HG02885 (cell line): Measurements from ENCODE around the gene ZFHX3.

Source experiments
- ATAC-seq: cut with Tn5 transposase; IDR thresholded peaks from one replicate; pipeline ENCODE4 v1.9.1; 2021; ENCODE audit warnings: mild to moderate bottlenecking; ENCODE audit not compliant: unreplicated experiment, poor library complexity

ZFHX3 gene

DNA sequence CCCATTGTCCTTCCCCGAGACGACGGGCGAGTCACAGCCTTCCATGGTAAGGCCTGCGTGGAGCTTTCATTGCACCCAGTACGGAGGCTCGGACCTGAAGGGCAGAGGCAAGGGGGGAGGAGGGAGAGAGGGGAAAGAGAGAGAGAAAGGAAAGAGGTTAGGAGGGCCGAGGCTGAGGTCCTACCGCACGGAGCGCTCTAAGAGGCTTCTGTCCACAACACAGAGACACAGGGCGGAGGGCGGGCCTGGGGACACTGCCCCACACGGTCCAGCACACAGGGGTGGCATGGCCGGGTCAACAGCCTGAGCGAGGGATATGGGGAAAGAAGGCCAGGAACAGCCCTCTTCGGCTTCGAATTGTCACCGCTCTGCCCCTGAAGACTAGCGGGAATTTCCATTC is 87.8 kb downstream of the ZFHX3 start:
- no peak for ATAC-seq

GRCh38 chr16:72959301-72959996 is 88.5 kb downstream of the ZFHX3 start:
- no peak for ATAC-seq

- no peak for ATAC-seq
These were observed 89.3 kb downstream of the ZFHX3 start for GRCh38 chr16:72958522-72959076.

DNA sequence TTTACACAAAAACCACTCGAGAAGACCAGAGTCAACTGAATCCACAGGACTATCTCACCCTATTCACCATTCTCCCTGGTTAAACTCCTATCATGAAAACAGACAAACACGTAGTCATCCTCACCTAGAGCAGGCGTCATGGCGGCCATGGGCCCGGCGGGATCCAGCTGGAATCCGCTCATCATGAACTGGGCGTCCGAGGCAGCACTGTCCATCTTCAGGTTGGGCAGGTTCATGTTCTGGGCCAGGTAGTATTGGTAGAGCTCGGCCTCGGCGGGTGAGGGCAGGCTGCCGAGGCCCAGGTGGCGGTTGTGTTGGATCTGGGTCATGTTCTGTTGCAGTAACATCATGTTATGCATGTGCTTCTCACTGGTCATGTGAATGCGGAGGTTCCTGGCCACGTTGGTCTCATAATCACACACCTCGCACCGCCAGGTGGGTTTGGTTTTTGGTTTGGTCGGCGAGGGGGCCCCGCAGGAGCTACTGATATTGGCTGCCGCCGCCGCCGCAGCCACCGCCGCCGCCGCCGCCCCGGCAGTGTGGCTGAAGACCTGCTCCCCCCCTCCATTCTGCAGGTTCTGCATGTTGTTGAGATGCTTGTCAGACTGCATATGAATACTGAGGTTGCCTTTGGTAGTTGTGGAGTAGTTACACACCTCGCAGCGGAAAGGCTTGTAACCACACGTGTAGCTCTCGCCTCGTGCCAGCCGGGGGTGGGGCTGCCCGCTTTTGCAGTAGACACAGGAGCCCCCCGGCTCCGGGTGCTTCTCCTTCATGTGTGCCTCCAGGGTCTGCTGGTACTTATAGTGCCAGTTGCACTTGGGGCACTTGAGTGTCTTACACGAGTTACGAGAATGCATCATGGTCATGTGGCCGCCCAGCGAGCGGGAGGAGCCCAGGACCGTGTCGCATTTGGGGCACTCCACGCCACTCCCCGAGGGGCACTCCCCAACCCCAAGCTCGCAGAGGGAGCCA is 90.3 kb downstream of the ZFHX3 start:
- no peak for ATAC-seq

DNA sequence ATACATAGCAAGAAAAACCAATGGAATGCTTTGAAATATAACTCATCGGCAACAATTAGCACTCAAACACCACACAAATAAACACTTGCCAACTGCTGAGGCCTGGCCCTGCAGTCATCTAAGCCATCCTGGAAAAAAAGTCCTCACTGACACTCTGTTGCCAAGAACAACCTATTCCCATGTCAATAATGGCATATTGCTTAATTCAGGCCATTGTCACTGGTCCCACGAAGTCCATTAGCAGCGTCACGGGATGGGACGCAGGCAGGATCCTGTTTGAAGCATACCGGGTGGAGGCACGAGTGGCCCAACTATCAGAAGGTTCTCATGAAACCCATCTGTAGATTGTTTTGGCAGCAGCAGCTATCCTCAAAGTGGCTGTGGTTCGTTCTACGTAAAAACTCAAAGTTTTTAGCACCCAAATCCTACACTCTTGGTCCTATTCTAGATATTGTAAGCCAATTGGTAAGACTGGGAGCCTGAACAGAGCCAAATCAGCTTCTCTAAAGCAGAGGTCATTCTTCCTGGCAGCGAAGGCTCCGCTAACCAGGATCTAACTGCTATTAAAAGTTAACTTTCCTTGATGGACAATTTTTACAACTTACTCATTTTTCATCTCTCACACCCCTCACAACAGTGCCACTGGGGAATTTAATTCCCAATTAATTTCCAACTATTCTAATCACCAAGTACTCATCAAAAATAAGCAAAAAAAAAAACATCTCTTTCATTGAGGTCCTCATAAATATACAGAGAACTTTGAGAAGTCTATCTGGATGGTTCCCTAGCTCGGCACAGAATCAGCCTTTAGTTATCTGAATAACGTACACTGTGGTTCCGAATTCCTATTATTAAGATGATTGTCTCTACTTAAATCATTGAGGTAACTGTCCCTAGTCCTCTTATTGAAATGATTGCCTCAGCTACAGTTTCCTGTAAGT is 91.5 kb downstream of the ZFHX3 start:
- no peak for ATAC-seq

- ATAC-seq = no peak
These were observed 95.1 kb downstream of the ZFHX3 start for GRCh38 chr16:72952811-72953271.

DNA sequence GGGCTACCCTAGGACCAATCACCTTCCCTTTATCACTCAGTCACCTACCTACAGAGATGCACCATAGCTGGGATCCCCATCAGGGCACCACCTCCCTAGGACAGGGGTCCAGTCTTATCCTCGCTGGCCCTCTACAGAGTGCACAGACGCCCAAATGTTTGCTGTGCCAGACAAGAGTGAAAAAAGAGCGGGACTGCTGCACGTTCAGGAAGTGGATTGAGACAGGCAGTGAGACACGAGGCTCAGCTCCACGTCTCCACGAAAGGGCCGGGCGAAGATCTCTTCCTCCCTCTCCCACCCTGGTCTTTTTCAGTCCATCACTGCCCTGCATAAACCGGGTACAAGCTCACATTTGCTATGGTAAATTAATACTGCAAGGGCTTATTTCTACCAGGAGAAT is 95.5 kb downstream of the ZFHX3 start:
- ATAC-seq = no peak

GRCh38 chr16:72951916-72952315 is 96.0 kb downstream of the ZFHX3 start:
- ATAC-seq = no peak

- no peak for ATAC-seq
These were observed 97.3 kb downstream of the ZFHX3 start for GRCh38 chr16:72950669-72951068.

GRCh38 chr16:72948238-72948829 is 99.6 kb downstream of the ZFHX3 start:
- ATAC-seq = no peak

DNA sequence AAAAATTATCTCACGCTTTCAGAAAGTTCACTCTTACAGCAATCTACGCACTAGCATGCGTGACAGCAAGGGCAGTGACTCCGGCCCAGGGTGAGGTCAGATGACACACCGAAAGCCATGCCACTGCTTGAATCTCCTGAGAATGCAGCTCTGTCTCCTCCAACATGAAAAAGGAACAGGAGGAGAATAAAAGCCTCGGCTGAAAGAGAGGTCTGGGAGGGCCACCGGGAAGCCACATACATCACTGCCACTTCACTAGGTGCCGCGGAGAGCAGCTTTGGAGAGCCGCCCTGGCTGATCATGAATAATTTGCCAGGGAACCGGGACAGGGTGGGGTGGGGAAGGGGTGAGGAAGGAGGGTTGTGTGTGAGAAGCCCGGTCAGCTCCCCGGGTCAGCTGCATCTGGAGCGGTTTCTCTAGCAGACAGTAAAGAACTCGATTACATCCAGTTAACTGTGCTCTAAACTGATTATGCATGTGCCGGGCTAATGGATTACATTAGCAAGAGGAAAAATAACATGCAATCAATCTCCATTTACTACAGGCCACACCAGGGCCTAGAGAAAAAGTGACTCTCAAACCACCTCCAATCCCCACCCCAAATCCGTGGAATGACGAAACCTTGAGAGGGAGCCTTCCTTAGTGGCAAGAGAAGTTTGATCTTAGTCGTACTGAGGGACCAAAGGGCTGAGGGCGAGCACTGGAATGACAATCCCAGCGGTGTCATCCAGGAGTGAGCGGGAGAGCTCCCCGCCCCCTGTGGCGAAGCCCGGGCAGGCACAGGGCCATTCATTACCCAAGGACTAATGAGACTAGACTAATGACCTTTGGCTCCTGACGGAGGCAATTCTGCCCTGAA is 100.3 kb downstream of the ZFHX3 start:
- no peak for ATAC-seq

- ATAC-seq = no peak
These were observed 101.3 kb downstream of the ZFHX3 start for GRCh38 chr16:72946474-72947194.

DNA sequence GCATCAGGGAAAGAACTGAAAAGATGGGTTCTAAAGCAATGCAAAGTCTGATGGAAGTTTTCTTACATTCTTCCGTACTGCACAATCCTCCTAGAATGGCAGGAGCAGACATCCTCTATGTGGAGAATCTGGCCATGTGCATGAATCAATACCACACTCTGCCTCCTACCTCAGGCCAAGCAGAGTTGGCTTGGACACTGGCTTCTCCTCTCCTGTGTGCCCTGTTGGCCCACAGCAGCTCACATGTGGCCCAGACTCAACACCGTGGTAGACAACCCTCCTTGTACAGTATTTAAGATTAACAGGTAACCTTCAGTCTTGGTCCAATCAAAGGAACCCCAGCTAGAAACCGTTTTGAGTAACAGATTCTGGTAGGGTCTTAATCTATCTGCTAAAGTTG is 101.9 kb downstream of the ZFHX3 start:
- ATAC-seq = no peak

DNA sequence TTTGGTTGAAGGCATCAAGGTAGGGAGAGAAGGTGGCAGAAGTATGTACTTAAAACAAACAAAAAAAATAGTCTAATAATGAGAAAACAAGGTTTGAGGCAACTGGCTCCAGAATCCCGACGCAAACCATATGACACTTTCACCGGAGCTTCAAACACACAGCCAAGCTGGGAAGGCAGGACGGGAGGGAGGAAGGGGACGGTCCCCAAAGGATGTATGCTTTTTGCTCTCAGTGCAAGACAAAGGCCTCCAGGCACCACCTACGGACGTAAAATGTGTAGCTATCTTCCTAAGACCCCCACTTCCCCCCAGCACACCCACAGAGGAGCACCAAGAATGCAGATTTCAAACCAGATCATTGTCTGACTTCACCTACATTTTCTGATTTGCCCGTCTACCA is 102.3 kb downstream of the ZFHX3 start:
- ATAC-seq = no peak

GRCh38 chr16:72944757-72945485 is 103.0 kb downstream of the ZFHX3 start:
- ATAC-seq = no peak

DNA sequence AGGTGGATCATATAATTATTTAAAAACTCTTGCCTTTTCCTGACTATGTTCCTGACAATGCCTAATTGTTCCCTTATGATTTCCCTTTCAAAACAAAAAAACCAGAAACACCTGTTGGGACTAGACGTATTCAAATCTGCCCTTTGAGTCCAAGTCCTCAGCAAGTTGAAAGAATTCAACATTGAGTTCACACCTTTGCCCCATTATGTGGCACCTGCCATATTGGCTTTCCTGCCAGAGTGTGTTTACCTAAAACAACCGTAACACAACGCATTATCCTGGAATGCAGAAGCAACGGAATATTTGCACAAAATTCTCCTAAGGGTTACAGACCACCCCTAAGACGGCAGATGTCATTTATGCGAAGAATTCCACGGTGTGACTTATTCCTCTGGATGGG is 105.9 kb downstream of the ZFHX3 start:
- no peak for ATAC-seq

DNA sequence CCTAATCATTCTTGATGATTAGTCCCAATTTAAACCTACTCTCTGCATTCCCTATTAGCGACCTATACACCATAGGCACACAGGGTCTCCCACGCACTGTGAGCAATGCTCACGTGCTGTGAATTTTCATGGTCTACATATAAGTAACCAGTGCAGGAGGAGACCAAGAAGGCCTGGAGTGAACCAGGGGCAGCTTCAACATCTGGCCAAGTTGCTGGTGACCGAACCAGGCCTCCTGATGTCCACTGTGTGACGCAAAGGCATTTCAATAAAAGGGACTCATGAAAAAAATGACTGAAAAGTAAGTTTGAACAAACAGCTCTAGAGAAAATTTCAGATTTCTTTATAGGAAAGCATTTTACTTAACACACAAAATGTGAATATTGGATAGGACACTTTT is 107.0 kb downstream of the ZFHX3 start:
- no peak for ATAC-seq
